Epidermal melanocyte (primary cell): ENCODE data around the gene PTPRD.

Source experiments
- DNase-seq: peaks from one replicate; pipeline ENCODE4 v3.0.0; 2011; ENCODE audit warnings: low spot score; ENCODE audit not compliant: insufficient read length

The PTPRD gene

DNA sequence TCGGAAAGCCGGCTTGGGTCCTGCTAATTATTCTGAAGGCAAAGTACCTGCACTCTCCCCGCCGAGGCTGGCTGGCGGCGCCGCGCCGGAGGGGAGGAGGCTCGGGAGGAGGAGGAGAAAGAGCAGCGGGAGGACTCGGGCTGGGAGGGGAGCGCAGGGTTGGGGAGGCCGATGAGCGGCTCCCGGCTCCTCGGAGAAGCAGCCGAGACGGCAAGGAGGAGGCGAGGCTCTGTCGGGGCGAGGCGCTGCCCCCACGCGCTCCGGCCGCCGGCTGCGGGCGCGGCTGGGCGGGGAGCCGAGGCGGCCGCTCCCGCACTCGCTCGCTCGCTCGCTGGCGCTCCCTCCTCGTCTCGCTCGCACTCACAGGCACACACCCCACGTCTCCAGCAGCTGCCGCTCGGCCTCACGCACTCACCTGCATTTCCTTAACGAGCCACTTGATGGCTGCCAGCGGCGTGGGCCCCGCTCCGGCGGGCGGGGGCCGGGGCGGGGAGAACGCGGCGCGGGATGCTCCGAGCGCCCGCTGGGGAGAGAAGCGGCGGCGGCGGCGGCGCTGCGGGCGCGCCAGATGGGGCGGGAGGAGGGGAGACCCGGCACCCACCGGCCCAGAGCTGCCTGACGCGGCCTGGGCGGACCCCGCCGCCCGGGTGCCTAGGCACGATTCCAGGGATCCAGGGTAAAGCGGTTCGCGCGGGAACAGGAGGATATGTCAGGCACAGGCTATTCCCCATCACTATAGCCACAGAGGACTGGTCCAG lies at the start of gene PTPRD:
TSS of gene PTPRD (minus strand) at position 362 of the 758 bp plus-strand sequence.
- DNase-seq = no peak

- no peak for DNase-seq
These were observed 49.2 kb upstream of the PTPRD start for GRCh38 chr9:10661994-10662393.

GRCh38 chr9:10661376-10661775 lies 48.6 kb upstream of the PTPRD start:
- DNase-seq = no peak

GRCh38 chr9:10651012-10651411 lies 38.2 kb upstream of the PTPRD start:
- no peak for DNase-seq

DNA sequence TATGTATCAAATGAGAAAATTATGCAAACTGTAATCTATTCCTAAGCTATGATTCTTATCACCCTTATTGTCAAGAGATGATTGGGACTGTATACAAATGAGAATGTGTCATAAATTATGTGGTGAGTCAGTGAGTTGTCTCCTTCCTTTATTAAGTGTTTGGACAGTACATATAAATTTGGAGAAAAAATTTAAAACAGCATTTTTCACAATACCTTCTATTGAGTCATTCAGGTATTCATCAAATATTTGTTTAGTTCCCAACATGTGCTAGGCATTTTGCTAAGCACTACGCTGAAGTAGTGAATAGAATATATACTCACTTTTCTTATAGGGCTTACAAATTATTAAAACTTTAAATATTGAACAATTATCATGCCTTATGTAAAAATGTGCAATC lies 36.3 kb upstream of the PTPRD start:
- DNase-seq = no peak

DNA sequence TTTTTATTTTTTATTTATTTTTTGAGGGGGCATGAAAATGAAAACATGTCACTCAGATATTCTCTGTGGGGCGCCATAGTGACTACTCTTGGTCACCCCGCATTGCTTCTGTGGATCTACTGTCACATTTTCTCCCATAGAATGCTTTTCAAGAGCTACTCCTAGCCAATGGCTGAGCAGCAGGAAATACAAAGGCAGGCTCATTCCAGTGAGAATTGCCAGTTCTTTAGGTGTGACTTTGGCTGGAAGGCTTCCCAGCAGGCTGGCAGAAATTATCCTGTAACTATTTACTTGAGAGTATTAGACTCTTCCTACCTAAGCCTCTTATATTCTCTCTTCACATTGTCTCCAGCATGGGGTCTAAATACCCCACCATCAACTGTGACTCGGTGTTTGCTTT lies 21.0 kb upstream of the PTPRD start:
- no peak for DNase-seq

DNA sequence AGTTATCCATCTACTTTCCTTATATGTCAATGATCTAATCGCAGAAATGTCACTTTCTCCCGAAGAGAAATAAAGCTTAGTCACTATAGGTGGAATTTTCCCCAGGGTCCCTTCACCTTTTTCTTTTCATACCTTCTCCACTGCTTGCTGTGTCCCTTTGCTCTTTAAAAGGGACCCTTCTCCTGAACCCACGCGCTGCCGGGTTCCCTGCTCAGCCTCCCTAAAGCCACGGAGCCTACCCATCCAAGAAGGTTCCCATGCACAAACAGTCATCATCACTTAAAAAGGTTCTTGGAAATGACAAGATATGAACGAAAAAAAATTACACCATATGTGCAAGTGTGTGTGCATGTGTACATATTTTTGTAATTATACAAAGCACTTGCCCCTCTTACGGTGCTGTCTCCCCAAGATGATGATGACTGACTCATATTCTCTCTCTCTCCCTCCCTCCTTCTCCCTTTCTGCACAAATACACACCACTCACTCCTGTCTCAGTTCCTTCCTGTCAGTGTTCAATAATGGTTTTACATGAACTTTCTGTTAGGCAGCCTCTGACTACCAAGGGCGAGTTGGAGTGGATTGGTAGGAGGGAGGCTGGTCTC lies 1.5 kb upstream of the PTPRD start:
- no peak for DNase-seq

- DNase-seq = no peak
These were observed 617 bp upstream of the PTPRD start for GRCh38 chr9:10613419-10613818.

DNA sequence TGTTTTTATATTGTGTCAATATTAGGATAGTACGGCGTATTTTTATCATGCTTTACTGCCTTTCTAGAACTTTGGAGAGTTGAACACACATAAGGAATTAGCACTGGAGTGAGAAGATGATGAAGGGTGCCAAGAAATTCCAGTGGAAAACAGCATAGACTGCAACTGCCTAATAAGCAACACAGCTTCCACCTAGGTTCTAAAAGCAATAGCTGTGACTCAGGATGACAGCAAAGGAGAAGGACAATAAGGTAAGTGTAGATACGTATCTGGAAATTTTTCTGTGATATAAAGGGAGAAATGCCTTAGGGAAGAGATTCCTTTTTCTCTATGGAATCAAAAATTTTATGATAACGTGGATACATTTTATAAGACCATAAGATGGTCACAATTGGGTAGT lies 7.4 kb downstream of the PTPRD start:
- no peak for DNase-seq

GRCh38 chr9:10604927-10605326 lies 7.9 kb downstream of the PTPRD start:
- DNase-seq = no peak

GRCh38 chr9:10597801-10598200 lies 15.0 kb downstream of the PTPRD start:
- DNase-seq = no peak

GRCh38 chr9:10594482-10594881 lies 18.3 kb downstream of the PTPRD start:
- DNase-seq = no peak

DNA sequence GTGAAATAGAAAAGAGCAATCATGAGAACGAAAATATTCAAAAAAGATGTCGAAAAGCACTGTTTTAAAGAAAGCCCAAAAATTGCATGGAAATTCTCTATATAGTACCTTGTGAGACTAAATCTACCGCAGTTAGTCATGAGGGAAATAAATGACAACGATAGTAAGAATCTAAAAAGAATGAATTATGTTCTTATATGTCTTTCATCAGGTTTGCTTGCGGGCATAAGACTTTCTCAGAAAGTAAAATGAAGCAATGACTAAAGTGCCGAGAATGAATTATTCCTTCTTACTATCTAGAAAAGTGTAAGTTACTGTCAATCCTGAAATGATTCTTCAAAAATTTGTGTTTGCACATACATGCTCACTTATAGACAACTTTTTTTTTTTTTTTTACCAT lies 26.4 kb downstream of the PTPRD start:
- DNase-seq = no peak

DNA sequence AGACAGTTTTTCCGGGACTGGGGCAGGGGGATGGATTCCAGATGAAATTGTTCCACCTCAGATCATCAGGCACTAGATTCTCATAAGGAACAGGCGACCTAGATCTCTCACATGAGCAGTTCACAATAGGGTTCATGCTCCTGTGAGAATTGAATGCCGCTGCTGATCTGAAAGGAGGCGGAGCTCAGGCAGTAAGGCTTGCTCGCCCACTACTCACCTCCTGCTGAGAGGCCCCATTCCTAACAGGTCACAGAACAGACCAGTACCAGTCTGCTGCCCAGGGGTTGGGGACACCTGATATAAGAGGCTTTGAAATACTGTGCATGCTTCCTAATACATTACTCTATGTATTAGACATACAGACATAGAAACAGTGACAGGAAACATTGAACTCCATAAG lies 41.1 kb downstream of the PTPRD start:
- no peak for DNase-seq

DNA sequence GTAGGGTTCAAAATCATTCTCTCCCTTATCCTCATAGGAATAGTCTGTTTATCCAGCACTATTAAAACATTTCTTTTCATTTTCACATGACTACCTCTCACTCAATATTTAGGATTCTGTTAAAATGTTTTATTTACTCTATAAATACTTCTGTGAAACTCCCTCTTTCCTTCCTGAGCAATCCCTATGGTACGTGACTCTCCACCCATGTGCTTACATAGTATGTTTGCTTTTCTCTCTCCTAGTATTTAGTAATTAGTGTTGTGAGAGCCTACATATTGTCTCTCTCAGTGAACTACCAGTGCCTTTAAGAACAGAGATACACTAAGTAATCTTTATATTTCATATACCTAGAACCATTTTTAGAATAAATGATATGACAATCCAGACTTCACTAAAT lies 46.0 kb downstream of the PTPRD start:
- DNase-seq = no peak

GRCh38 chr9:10562581-10563343 lies 50.0 kb downstream of the PTPRD start:
- DNase-seq = no peak

- no peak for DNase-seq
These were observed 64.5 kb downstream of the PTPRD start for GRCh38 chr9:10548348-10548747.

DNA sequence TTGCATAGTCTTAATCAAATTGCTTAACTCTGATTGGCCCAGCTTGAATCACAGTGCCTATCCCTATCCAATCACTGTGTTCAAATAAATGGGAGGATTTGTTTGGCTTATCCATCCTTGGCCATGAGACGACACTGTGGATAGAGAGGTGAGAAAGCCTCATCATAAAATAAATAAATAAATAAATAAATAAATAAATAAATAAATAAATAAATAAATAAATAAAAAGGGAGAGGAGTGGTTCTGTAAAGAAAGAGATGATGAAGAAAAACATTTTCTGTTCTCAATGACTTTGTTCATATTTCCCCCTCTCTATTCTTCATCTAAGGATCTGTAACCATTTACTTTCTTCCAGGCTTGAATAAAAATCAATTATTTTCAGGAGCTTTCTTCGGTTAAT lies 74.7 kb downstream of the PTPRD start:
- DNase-seq = no peak

- no peak for DNase-seq
These were observed 78.0 kb downstream of the PTPRD start for GRCh38 chr9:10534850-10535249.

DNA sequence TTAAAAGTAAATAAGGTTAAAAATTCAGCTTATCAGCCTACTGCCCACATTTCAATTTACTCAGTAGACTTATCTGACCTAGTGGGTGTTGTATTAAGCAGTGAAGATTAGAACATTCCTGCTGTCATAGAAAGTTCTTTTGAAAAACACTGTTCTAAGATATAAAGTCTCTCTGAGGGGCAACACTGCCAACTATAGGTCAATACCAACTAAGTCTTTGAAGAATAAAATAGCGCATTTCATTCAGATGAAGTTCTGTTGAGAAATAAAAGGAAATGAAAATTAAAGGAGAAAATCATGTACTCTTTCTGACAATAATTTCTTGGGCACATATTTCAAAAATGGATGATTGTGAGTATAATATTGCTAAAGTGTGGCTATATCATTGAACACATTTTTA lies 86.8 kb downstream of the PTPRD start:
- DNase-seq = no peak

DNA sequence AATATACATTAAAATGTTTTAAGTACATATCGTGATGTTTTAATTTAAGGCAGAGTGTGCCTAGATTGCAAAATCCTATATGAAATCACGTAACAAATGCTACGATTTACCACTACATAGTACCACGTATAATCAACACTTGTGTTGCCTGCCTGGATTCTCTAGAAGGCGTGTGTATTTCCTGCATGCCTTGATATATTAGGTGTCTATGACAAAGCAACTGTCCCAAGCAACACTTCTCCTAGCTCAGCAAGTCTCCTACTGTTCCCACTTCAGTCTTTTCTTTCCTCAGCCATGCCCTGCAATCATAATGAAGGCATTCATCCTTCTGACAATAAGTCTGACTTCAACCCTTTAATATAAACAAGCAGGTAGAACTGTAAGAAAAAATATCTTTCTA lies 89.6 kb downstream of the PTPRD start:
- DNase-seq = no peak

DNA sequence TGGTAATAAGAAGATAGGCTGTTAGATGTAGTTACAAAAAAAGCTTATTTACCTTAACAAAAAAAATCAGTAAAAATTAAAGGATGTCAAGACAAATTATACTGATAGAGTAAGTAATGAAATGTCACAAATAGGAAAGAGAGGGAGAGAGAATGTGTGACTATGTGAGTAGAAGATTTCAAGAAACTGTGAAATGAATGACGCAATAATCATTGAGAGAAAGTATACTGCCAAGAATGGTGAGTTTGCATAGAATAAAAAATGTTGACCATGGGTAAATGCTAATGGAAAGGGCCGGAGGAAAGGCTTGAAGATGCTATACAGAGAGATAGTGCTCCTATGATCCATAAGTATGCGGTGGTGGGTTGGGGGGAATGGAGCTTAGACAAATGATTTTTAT lies 100.7 kb downstream of the PTPRD start:
- no peak for DNase-seq

DNA sequence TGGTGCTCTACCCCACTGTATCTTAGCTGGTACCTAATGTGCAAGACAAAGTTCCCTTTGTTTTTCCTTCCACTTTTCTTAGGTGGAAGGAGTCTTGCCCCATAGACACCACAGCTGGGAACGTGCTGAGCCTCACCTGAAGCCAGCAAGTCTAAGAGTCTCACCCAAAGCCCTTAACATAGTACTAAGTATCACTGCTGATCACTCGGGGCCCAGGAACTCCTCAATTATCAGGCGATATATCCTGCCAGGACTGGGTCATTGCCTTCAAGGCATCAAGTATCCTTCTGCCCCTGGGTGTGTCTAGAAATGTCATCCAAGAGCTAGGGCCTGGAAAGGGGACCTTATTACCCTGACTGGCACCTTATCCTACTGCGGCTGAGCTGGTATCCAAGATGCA lies 123.9 kb downstream of the PTPRD start:
- no peak for DNase-seq
